SU-DHL-6 (cell line): ENCODE measurements around the gene NEK11.
"Not testable (repeated sequence)": the region's sequence is repeated elsewhere in the genome, so short reads cannot be mapped to it uniquely, and the experiment has no call there.

Experiments
- H2AFZ ChIP-seq: fragments of 200-600 bp; sonication (generic); 2 replicates; pipeline ENCODE4 v1.6.1; 2014; ENCODE audit warnings: low read depth, mild to moderate bottlenecking, moderate library complexity, mixed read lengths, antibody characterized with exemption, low read length; ENCODE audit not compliant: severe bottlenecking
- H3F3A ChIP-seq: fragments of 200-600 bp; shearing (Covaris generic); 2 replicates; pipeline ENCODE4 v1.6.0; 2016; ENCODE audit warnings: antibody characterized with exemption, mild to moderate bottlenecking; ENCODE audit not compliant: insufficient read depth
- H3K27ac ChIP-seq: fragments of 200-600 bp; sonication (generic); 2 replicates; pipeline ENCODE4 v1.5.1; 2016; ENCODE audit warnings: low read depth, mild to moderate bottlenecking, low read length, moderate library complexity, mixed read lengths
- H3K27me3 ChIP-seq: fragments of 200-600 bp; sonication (generic), shearing (Covaris generic); 2 replicates; pipeline ENCODE4 v1.6.0; 2014; ENCODE audit warnings: mild to moderate bottlenecking, low read length
- H3K36me3 ChIP-seq: fragments of 200-600 bp; sonication (generic); 2 replicates; pipeline ENCODE4 v1.6.1; 2014; ENCODE audit warnings: mild to moderate bottlenecking, low read length, mixed read lengths
- H3K4me2 ChIP-seq: fragments of 300-600, 200-600 bp; shearing (Covaris generic), sonication (generic); 2 replicates; pipeline ENCODE4 v1.6.0; 2014; ENCODE audit warnings: low read length, low read depth, mild to moderate bottlenecking; ENCODE audit not compliant: poor library complexity, severe bottlenecking
- H3K4me3 ChIP-seq: fragments of 200-600 bp; sonication (generic); 2 replicates; pipeline ENCODE4 v1.5.1; 2014; ENCODE audit warnings: antibody characterized with exemption, low read length, mild to moderate bottlenecking, mixed read lengths; ENCODE audit not compliant: insufficient read depth, poor library complexity, severe bottlenecking
- H3K79me2 ChIP-seq: fragments of 200-600 bp; sonication (generic); 2 replicates; pipeline ENCODE4 v1.6.1; 2014; ENCODE audit warnings: mild to moderate bottlenecking, low read length, moderate library complexity; ENCODE audit not compliant: insufficient read depth
- H3K9ac ChIP-seq: fragments of 200-600 bp; sonication (generic); 2 replicates; pipeline ENCODE4 v1.7.0; 2014; ENCODE audit warnings: mild to moderate bottlenecking, low read length
- H3K9me2 ChIP-seq: fragments of 200-600 bp; sonication (generic); replicated peaks from 2 replicates; pipeline ENCODE4 v1.6.1; 2014; ENCODE audit warnings: low read length; ENCODE audit not compliant: insufficient read depth
- H3K9me3 ChIP-seq: fragments of 200-600 bp; sonication (generic); 2 replicates; pipeline ENCODE4 v1.6.1; 2014; ENCODE audit warnings: low read length, mixed read lengths; ENCODE audit not compliant: insufficient read depth
- H4K20me1 ChIP-seq: fragments of 200-600 bp; sonication (generic); 2 replicates; pipeline ENCODE4 v1.6.1; 2014; ENCODE audit warnings: low read depth, mild to moderate bottlenecking, antibody characterized with exemption, low read length, moderate library complexity, mixed read lengths
- CTCF ChIP-seq: fragments of 200-600 bp; sonication (generic); IDR thresholded peaks from one replicate; pipeline ENCODE4 v1.5.1; 2017; ENCODE audit warnings: antibody characterized with exemption, mild to moderate bottlenecking, low read length, moderate library complexity; ENCODE audit not compliant: insufficient read depth, poor library complexity, severe bottlenecking
- EZH2phosphoT487 ChIP-seq: fragments of 200-600 bp; sonication (generic), shearing (Covaris generic); conservative IDR thresholded peaks from 2 replicates; pipeline ENCODE4 v1.6.1; 2018; ENCODE audit warnings: mild to moderate bottlenecking, antibody characterized with exemption, low read length, moderate library complexity, mixed read lengths

NEK11 gene

GRCh38 chr3:131371688-131372066 is 345.0 kb downstream of the NEK11 start:
- H2AFZ ChIP-seq, result no peak overlapping the region
- no peak for TF ChIP-seq CTCF
- TF ChIP-seq EZH2phosphoT487, result no peak
- H3K27ac ChIP-seq, result no peak overlapping the region
- no peak overlapping the region for H3K9ac ChIP-seq
- no peaks in the 10 kb centered on the region for H3F3A ChIP-seq
- no peaks in the 10 kb centered on the region for H4K20me1 ChIP-seq
- no peaks in the 10 kb centered on the region for H3K27me3 ChIP-seq
- no peak overlapping the region for H3K4me2 ChIP-seq
- no peak overlapping the region for H3K4me3 ChIP-seq
- no peaks in the 10 kb centered on the region for H3K36me3 ChIP-seq
- H3K9me2 ChIP-seq, result no peaks in the 10 kb centered on the region
- H3K79me2 ChIP-seq, result no peaks in the 10 kb centered on the region
- no peaks in the 10 kb centered on the region for H3K9me3 ChIP-seq

- Histone ChIP-seq H3F3A (no peaks in the 10 kb centered on the region), H3K9me2 (no peaks in the 10 kb centered on the region), H3K27ac (no peak overlapping the region), H3K9ac (no peak overlapping the region), H3K4me2 (no peak overlapping the region), H3K4me3 (no peak overlapping the region), H3K9me3 (no peaks in the 10 kb centered on the region), H2AFZ (no peak overlapping the region), H3K79me2 (no peaks in the 10 kb centered on the region), H4K20me1 (no peaks in the 10 kb centered on the region), H3K36me3 (no peaks in the 10 kb centered on the region), H3K27me3 (no peaks in the 10 kb centered on the region)
- TF ChIP-seq CTCF (no peak), EZH2phosphoT487 (no peak)
Observed at GRCh38 chr3:131374741-131375140, 348.1 kb downstream of the NEK11 start.

- not testable (repeated sequence) for H3K27ac ChIP-seq
Observed at GRCh38 chr3:131380821-131381444, 354.3 kb downstream of the NEK11 start.

GRCh38 chr3:131381445-131382291 is 355.0 kb downstream of the NEK11 start, which contains the start of gene NUDT16:
NUDT16 (plus strand) TSS chr3:131381774; CDS start chr3:131381805, 31 bp downstream.
- Histone ChIP-seq H4K20me1 (no peaks in the 10 kb centered on the region), H3F3A (no peaks in the 10 kb centered on the region), H3K9me2 (no peaks in the 10 kb centered on the region), H2AFZ (peak within 1 kb of the TSS; percentile 85), H3K4me2 (peak within 1 kb of the TSS; percentile 59), H3K27me3 (no peaks in the 10 kb centered on the region; the same call in 1 of the 2 replicates), H3K79me2 (no peaks in the 10 kb centered on the region), H3K9me3 (no peaks in the 10 kb centered on the region), H3K36me3 (no peaks in the 10 kb centered on the region), H3K27ac (no peak within 1 kb of the TSS), H3K9ac (peak within 1 kb of the TSS; percentile 57), H3K4me3 (peak within 1 kb of the TSS; percentile 61)
- TF ChIP-seq CTCF, result no peak
- no peak for TF ChIP-seq EZH2phosphoT487

More at GRCh38 chr3:131380821-131381444, 354.3 kb downstream of the NEK11 start:
- not testable (repeated sequence) for H3F3A ChIP-seq, H3K27me3 ChIP-seq, H3K9me2 ChIP-seq, H3K9me3 ChIP-seq, H3K36me3 ChIP-seq, H4K20me1 ChIP-seq, H3K79me2 ChIP-seq
- Histone ChIP-seq H3K9ac (peak overlapping the region; percentile 50), H3K4me3 (peak overlapping the region; percentile 61), H3K4me2 (peak overlapping the region; percentile 42), H2AFZ (peak overlapping the region; percentile 85)
